GM18907 (cell line): ENCODE data around the gene ANKRD34B.
A peak's percentile ranks its signal among the peaks of the same experiment; 100 is the strongest.

Source experiments
- ATAC-seq: cut with Tn5 transposase; IDR thresholded peaks from one replicate; pipeline ENCODE4 v1.9.1; 2021; ENCODE audit warnings: mild to moderate bottlenecking, moderate library complexity; ENCODE audit not compliant: unreplicated experiment

The ANKRD34B gene

DNA sequence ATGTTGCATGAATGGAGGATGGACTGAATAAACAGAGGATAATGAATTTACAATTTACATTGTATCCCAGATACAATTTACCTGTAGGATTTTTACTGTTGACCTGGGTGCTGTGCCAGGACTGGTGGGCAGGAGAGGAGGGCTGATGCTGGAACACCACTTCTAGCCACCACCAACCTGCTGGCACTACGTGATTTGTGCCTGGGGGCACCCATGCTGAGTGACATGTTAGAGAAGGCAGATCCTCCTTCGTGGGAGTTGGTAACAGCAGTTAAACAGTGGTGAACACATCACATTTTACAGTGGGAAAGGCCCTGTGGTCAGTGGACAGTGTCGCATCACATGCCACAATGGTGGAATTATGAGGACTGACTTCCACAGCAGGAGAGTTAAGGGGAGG is 3.0 kb upstream of the ANKRD34B start:
- no peak for ATAC-seq

GRCh38 chr5:80569086-80569960 is 757 bp downstream of the ANKRD34B start:
- ATAC-seq: no peak

DNA sequence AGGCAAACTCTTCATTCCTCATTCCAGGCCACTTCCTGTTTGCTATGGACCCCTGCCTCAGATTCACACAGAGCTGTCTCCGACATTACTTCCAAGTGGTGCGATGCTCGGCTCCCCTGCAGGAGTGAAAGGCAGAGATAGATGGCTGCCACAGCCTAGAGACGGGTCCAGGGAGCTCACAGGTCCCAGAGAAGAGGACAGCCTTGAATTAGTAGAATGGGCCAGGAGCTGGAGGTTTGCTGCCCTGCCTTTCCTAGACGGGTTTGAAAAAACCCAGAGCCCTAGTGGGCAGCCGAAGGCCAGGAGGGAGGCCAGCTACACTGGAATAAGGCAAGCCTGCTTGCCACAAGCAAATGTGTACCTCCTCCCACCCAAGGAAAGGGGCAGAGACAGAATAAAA is 1.8 kb downstream of the ANKRD34B start:
- ATAC-seq: no peak

DNA sequence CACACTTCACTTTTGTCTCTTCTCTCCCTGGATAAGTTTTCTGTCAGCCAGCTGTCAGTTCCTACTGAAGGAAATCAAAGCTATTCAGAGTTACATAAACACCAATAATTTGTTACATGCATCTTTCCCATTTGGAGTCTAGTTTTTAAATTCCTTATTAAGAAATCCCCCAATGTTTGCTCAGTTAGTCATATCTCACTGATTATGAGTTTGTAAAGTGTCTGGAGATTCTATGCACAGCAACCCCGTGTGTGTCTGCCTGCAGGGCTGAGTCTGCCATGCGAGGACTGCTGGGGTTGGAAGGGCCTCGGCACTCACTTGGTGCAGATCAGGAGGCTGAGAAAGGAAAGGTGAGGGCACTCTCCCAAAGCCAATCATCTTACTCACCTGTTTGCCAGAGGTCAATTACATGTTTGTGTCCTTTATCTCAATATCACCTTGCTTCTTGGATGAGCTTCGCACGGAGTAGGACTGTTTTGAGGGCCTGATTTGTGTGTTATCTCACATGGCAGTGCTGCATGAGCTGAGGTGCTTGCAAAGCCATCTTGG is 3.3 kb downstream of the ANKRD34B start:
- ATAC-seq: no peak

DNA sequence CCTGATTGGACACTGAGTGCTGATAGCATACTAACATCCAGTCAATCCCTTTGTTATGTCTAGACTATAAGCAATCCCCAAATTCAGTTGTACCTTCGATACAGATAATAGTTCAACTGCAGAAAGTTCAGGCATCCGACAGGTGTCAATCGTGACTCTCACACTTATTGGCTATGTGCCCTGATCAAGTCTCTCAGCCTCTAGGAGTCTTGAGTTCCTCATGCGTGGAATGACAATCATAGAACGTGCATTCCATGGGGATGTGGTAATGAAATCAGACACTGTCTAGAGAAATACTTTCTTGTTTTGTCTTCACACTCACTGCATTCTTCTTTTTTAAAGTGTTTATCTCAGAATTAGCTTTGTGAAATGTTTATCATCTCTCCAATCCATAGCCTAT is 4.8 kb downstream of the ANKRD34B start:
- no peak for ATAC-seq

DNA sequence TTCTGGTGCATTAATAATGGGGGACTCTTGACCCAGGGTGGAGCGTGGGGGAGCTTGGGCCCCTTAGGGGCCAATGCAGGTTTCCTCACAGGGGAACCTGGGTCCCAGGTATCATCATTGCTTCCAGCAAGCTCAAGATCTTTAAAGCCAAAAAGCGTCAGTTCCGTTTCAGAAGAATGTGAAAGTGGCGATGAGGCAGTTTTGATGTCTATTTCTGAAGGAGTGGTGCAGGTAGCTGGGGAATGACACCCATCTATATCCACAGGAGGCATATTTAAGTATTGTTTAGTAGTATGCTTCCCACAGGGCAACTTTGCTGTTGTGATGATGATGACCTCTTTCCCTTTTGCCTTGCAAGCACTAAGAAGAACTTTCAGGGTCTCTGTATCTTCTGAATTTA is 10.8 kb downstream of the ANKRD34B start:
- ATAC-seq: no peak

DNA sequence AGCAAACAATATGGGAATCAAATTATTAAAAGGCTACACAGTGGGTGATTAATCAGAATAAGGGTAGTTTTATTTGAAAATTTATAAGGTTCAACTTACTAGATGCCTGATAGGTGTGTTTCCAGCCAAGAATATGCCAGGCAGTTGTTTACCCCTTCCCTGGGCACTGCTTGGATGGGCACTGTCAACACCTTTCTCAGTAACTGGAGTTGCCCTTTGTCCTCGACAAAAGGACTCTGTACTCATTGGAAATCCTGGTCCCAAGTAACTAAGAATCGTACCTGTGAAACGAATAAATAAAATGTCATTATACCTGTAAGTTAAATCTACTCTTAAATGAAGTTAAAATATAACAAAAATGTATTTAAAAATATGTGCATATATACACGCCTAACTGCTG is 15.0 kb downstream of the ANKRD34B start:
- no peak for ATAC-seq

- no peak for ATAC-seq
These were observed 15.4 kb downstream of the ANKRD34B start for GRCh38 chr5:80554646-80555045.

GRCh38 chr5:80541392-80541791 is 28.7 kb downstream of the ANKRD34B start:
- no peak for ATAC-seq

DNA sequence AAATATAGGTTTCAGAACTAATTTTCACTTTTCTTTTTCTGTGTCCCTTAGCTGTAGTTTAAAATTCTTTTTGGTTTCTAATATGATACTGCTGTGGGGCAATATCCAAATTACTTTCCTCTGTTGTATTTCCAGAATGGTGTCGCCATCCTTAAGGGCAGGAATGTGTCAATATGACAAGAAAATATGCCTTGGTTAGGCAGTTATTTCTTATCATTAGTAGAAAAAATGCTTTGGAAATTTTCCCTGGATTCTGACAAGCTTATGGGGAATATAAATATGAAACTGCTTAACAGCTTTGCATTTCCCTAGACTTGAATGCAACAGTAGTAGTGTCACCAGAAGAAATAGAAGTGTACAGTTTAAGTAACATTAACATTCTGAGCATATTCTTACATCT is 29.4 kb downstream of the ANKRD34B start:
- no peak for ATAC-seq

- ATAC-seq: peak; percentile 54
These were observed 53.3 kb downstream of the ANKRD34B start for GRCh38 chr5:80516826-80517225.

- no peak for ATAC-seq
These were observed 60.7 kb downstream of the ANKRD34B start for GRCh38 chr5:80509362-80509761.

DNA sequence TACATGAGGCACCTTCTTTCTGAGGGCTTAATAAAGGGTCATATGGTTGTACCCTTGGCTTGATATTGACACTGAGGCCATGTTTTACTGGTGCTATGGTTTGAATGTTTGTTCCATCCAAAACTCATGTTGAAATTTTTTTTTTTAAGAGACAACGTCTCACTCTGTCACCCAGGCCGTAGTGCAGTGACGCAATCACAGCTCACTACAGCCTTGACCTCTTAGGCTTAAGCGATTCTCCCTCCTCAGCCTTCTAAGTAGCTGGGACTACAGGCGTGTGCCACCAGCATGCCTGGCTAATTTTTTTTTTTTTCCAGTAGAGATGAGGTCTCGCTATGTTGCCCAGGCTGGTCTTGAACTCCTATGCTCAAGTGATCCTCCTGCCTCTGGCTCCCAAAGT is 61.2 kb downstream of the ANKRD34B start:
- no peak for ATAC-seq

DNA sequence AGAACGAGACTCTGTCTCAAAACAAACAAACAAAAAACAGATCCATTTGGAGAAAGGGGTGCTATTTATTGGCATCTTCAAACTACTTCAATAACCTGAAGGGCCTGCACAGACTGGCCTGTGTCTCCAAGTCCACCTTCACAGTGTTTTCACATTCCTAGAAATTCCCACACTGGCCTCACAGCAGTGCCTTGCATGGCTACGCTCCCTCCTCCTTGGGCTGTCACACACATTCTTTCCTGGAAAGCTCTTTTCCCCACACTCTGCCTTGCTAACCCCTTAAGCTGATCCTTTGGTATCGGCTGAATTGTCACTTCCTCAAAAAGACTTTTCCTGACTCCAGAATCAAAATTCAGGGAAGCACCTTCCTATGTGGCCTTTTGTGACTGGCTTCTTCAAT is 62.4 kb downstream of the ANKRD34B start:
- ATAC-seq: no peak
